T-helper 1 cell treated with Interleukin-12 subunit alpha and Interleukin-12 subunit beta and Interleukin-4 antibody, amounts not matched to agents 30 μg/mL and 1 μg/mL, for 36 hours (primary cell): Measurements from ENCODE around the gene SLC25A18.
"Not testable (repeated sequence)": the region's sequence is repeated elsewhere in the genome, so short reads cannot be mapped to it uniquely, and the experiment has no call there.

Source experiments
- H3K27ac Mint-ChIP-seq: one replicate; pipeline ENCODE4 v1.8.0; 2021; ENCODE audit warnings: mild to moderate bottlenecking, mixed read lengths
- H3K27me3 Mint-ChIP-seq: one replicate; pipeline ENCODE4 v1.8.0; 2021; ENCODE audit warnings: low read depth, mixed read lengths
- H3K36me3 Mint-ChIP-seq: one replicate; pipeline ENCODE4 v1.8.0; 2021; ENCODE audit warnings: low read depth, mixed read lengths
- H3K4me1 Mint-ChIP-seq: one replicate; pipeline ENCODE4 v1.8.0; 2021; ENCODE audit warnings: low read depth, mixed read lengths
- H3K4me3 Mint-ChIP-seq: one replicate; pipeline ENCODE4 v1.8.0; 2021; ENCODE audit warnings: mild to moderate bottlenecking, moderate library complexity, mixed read lengths
- H3K9me3 Mint-ChIP-seq: one replicate; pipeline ENCODE4 v1.8.0; 2021; ENCODE audit warnings: mixed read lengths

SLC25A18 gene

GRCh38 chr22:17607891-17608521, 44.7 kb downstream of the SLC25A18 start:
- Mint-ChIP-seq H3K4me1 (no peaks in the 10 kb centered on the region), H3K4me3 (no peak overlapping the region), H3K9me3 (no peaks in the 10 kb centered on the region), H3K27ac (no peak overlapping the region), H3K36me3 (peaks cover 8% of the 10 kb centered on the region), H3K27me3 (no peaks in the 10 kb centered on the region)

- Mint-ChIP-seq H3K27ac (no peak overlapping the region), H3K4me1 (no peaks in the 10 kb centered on the region), H3K36me3 (peaks cover 10% of the 10 kb centered on the region), H3K4me3 (no peak overlapping the region), H3K27me3 (no peaks in the 10 kb centered on the region), H3K9me3 (no peaks in the 10 kb centered on the region)
Observed at GRCh38 chr22:17612057-17612456, 48.8 kb downstream of the SLC25A18 start.

GRCh38 chr22:17613280-17613679, 50.0 kb downstream of the SLC25A18 start:
- no peak overlapping the region for H3K27ac Mint-ChIP-seq
- peaks cover 14% of the 10 kb centered on the region for H3K36me3 Mint-ChIP-seq

GRCh38 chr22:17627961-17628405, 64.7 kb downstream of the SLC25A18 start:
- Mint-ChIP-seq H3K9me3 (no peaks in the 10 kb centered on the region), H3K36me3 (peaks cover 1% of the 10 kb centered on the region), H3K27ac (peak overlapping the region; percentile 93), H3K4me3 (peak overlapping the region; percentile 98), H3K27me3 (no peaks in the 10 kb centered on the region), H3K4me1 (peaks cover 12% of the 10 kb centered on the region)

More at GRCh38 chr22:17613280-17613679, 50.0 kb downstream of the SLC25A18 start:
- H3K27me3 Mint-ChIP-seq, result no peaks in the 10 kb centered on the region
- H3K4me3 Mint-ChIP-seq, result no peak overlapping the region
- H3K4me1 Mint-ChIP-seq, result no peaks in the 10 kb centered on the region
- no peaks in the 10 kb centered on the region for H3K9me3 Mint-ChIP-seq

GRCh38 chr22:17628406-17629172, 65.3 kb downstream of the SLC25A18 start, which contains the start of gene ATP6V1E1:
Gene ATP6V1E1 (minus strand): TSS chr22:17628749. CDS start chr22:17628635, 114 bp downstream.
- Mint-ChIP-seq H3K4me1 (peaks cover 10% of the 10 kb centered on the region), H3K4me3 (peak within 1 kb of the TSS; percentile 98), H3K36me3 (peaks cover 1% of the 10 kb centered on the region), H3K27me3 (no peaks in the 10 kb centered on the region), H3K27ac (peak within 1 kb of the TSS; percentile 93), H3K9me3 (no peaks in the 10 kb centered on the region)

- peak overlapping the region; percentile 93 for H3K27ac Mint-ChIP-seq
- H3K4me1 Mint-ChIP-seq, result peaks cover 6% of the 10 kb centered on the region
- peak overlapping the region; percentile 98 for H3K4me3 Mint-ChIP-seq
- peaks cover 1% of the 10 kb centered on the region for H3K36me3 Mint-ChIP-seq
- no peaks in the 10 kb centered on the region for H3K9me3 Mint-ChIP-seq
- no peaks in the 10 kb centered on the region for H3K27me3 Mint-ChIP-seq
Observed at GRCh38 chr22:17629173-17629489, 65.8 kb downstream of the SLC25A18 start.

- Mint-ChIP-seq H3K27ac (peak overlapping the region; percentile 31), H3K4me3 (peak overlapping the region; percentile 98), H3K36me3 (peaks cover under 1% of the 10 kb centered on the region), H3K4me1 (peaks cover 6% of the 10 kb centered on the region), H3K9me3 (no peaks in the 10 kb centered on the region), H3K27me3 (no peaks in the 10 kb centered on the region)
Observed at GRCh38 chr22:17629641-17630040, 66.3 kb downstream of the SLC25A18 start.

GRCh38 chr22:17631076-17631565, 67.8 kb downstream of the SLC25A18 start:
- no peaks in the 10 kb centered on the region for H3K36me3 Mint-ChIP-seq
- H3K4me3 Mint-ChIP-seq, result no peak overlapping the region
- no peaks in the 10 kb centered on the region for H3K27me3 Mint-ChIP-seq
- H3K9me3 Mint-ChIP-seq, result no peaks in the 10 kb centered on the region
- H3K4me1 Mint-ChIP-seq, result peaks cover 6% of the 10 kb centered on the region
- H3K27ac Mint-ChIP-seq, result no peak overlapping the region

GRCh38 chr22:17633217-17633997, 70.1 kb downstream of the SLC25A18 start:
- H3K27ac Mint-ChIP-seq, result no peak overlapping the region
- no peak overlapping the region for H3K4me3 Mint-ChIP-seq
- peaks cover 15% of the 10 kb centered on the region for H3K4me1 Mint-ChIP-seq
- H3K9me3 Mint-ChIP-seq, result no peaks in the 10 kb centered on the region
- peaks cover 3% of the 10 kb centered on the region for H3K36me3 Mint-ChIP-seq
- no peaks in the 10 kb centered on the region for H3K27me3 Mint-ChIP-seq

GRCh38 chr22:17633998-17634323, 70.7 kb downstream of the SLC25A18 start:
- Mint-ChIP-seq H3K4me1 (peaks cover 12% of the 10 kb centered on the region), H3K27ac (no peak overlapping the region), H3K9me3 (no peaks in the 10 kb centered on the region), H3K4me3 (no peak overlapping the region), H3K36me3 (peaks cover 6% of the 10 kb centered on the region), H3K27me3 (no peaks in the 10 kb centered on the region)

GRCh38 chr22:17634696-17635095, 71.4 kb downstream of the SLC25A18 start:
- Mint-ChIP-seq H3K36me3 (peaks cover 6% of the 10 kb centered on the region), H3K27me3 (no peaks in the 10 kb centered on the region), H3K27ac (no peak overlapping the region), H3K4me3 (no peak overlapping the region), H3K9me3 (no peaks in the 10 kb centered on the region), H3K4me1 (peaks cover 16% of the 10 kb centered on the region)

GRCh38 chr22:17636850-17637249, 73.6 kb downstream of the SLC25A18 start:
- not testable (repeated sequence) for H3K27me3 Mint-ChIP-seq, H3K27ac Mint-ChIP-seq, H3K9me3 Mint-ChIP-seq, H3K4me3 Mint-ChIP-seq
- Mint-ChIP-seq H3K4me1 (peaks cover 23% of the 10 kb centered on the region), H3K36me3 (peaks cover 11% of the 10 kb centered on the region)

- Mint-ChIP-seq H3K4me1 (peaks cover 23% of the 10 kb centered on the region), H3K9me3 (no peaks in the 10 kb centered on the region), H3K4me3 (peak overlapping the region; percentile 94), H3K27me3 (no peaks in the 10 kb centered on the region), H3K27ac (peak overlapping the region; percentile 99), H3K36me3 (peaks cover 11% of the 10 kb centered on the region)
Observed at GRCh38 chr22:17637490-17638181, 74.3 kb downstream of the SLC25A18 start.

- Mint-ChIP-seq H3K36me3 (peaks cover 11% of the 10 kb centered on the region), H3K27me3 (no peaks in the 10 kb centered on the region), H3K27ac (peak overlapping the region; percentile 99), H3K4me3 (peak overlapping the region; percentile 94), H3K9me3 (no peaks in the 10 kb centered on the region), H3K4me1 (peaks cover 24% of the 10 kb centered on the region)
Observed at GRCh38 chr22:17638182-17638431, 74.8 kb downstream of the SLC25A18 start.
